Kidney (tissue), 14 donors: Measurements from ENCODE around the gene ITM2A. TPM values are rescaled to one million over a fixed set of nuclear protein-coding genes. Genes with fewer than 3 reads are reported as not detected.

Source experiments
- DNase-seq, 5 donors: peaks; one replicate each; pipeline ENCODE4 v3.0.0-alpha.2; 2013 to 2020
- FAIRE-seq: peaks from 2 replicates; lab custom pipeline; 2012; peaks lifted over from hg19 to GRCh38; lab: Jason Lieb, UNC
- H3K27ac ChIP-seq, 2 donors: one replicate each; pipeline ENCODE4 v1.7.0; 2013; ENCODE audit warnings: low read depth in 2 of 2, low read length in 2 of 2, inconsistent platforms in 1 of 2
- H3K27me3 ChIP-seq: one replicate; pipeline ENCODE4 v1.7.1; 2013; ENCODE audit warnings: low read length, inconsistent platforms; ENCODE audit not compliant: control insufficient read depth, insufficient read depth
- H3K36me3 ChIP-seq, 3 donors: one replicate each; pipeline versions ENCODE4 v1.7.0 to v1.7.1; 2013; ENCODE audit warnings: low read length in 3 of 3, control low read depth in 1 of 3, inconsistent platforms in 1 of 3; ENCODE audit not compliant: insufficient read depth in 3 of 3, control insufficient read depth in 2 of 3
- H3K4me1 ChIP-seq, 3 donors: one replicate each; pipeline versions ENCODE4 v1.7.0 to v1.7.1; 2013; ENCODE audit warnings: low read length in 3 of 3, inconsistent platforms in 1 of 3, low read depth in 1 of 3; ENCODE audit not compliant: control insufficient read depth in 2 of 3, insufficient read depth in 2 of 3
- H3K4me3 ChIP-seq, 3 donors: one replicate each; pipeline versions ENCODE4 v1.7.0 to v1.8.1; 2013; ENCODE audit warnings: low read length in 3 of 3, control low read depth in 1 of 3, inconsistent platforms in 1 of 3
- H3K9ac ChIP-seq, 3 donors: one replicate each; pipeline versions ENCODE4 v1.7.0 to v1.7.1; 2013; ENCODE audit warnings: low read length in 3 of 3, control low read depth in 1 of 3, inconsistent platforms in 1 of 3
- H3K9me3 ChIP-seq, 3 donors: one replicate each; pipeline versions ENCODE4 v1.7.0 to v1.7.1; 2013; ENCODE audit warnings: low read length in 3 of 3, control low read depth in 1 of 3, inconsistent platforms in 1 of 3; ENCODE audit not compliant: control insufficient read depth in 2 of 3, insufficient read depth in 1 of 3
- intact Hi-C: fragments of 100-400 bp; cut with DNase I; formaldehyde crosslinking; loops from one replicate; pipeline ENCODE4 v1.11.1; 2022
- polyA plus RNA-seq: library from polyadenylated mRNA; stranded (reverse); fragments of 350-450 nt; fragmentation: Illumina TruSeq; extraction: RNeasy Lipid Tissue Mini Kit (QIAGEN cat#74804); gene quantifications from one replicate; pipeline ENCODE4 v1.2.3, GENCODE V29; 2014; ENCODE audit warnings: low read depth, low replicate concordance; ENCODE audit not compliant: insufficient read depth
- total RNA-seq: library from RNA; stranded (reverse); fragmentation: NEBNext Ultra II Directional; extraction: Animal tissue kit (Norgen Biotek cat#: 25700); gene quantifications from one replicate; pipeline ENCODE4 v1.2.1, GENCODE V29; 2021
- TF ChIP-seq, protein P1 (sequence below): IDR thresholded peaks from 3 replicates; pipeline ENCODE4 v1.5.1; 2012; ENCODE audit warnings: mild to moderate bottlenecking, moderate library complexity, borderline replicate concordance; ENCODE audit not compliant: insufficient read depth; ENCODE audit errors: extremely low read depth
- donor health status: control.
- donor health status: control.
- donor health status: control.
- donor health status: control.
- donor health status: control.
- donor health status: DM: yes; HTN: yes; CAD: no.
- donor health status: Normal renal cell carcinoma (clear cell type).

Gene ITM2A
- total and polyA plus RNA-seq, 2 donors from 2014 or later = 28.8 to 60.6 TPM

GRCh38 chrX:79325263-79325958 is 41.7 kb downstream of the ITM2A start:
- Histone ChIP-seq H3K4me3 (no peak overlapping the region), H3K27me3 (no peaks in the 10 kb centered on the region), H3K9me3 (no peaks in the 10 kb centered on the region), H3K27ac (no peak overlapping the region), H3K4me1 (no peaks in the 10 kb centered on the region), H3K9ac (no peak overlapping the region), H3K36me3 (no peaks in the 10 kb centered on the region)
- DNase-seq (no peak), FAIRE-seq (no peak)
- TF ChIP-seq, protein P1, sequence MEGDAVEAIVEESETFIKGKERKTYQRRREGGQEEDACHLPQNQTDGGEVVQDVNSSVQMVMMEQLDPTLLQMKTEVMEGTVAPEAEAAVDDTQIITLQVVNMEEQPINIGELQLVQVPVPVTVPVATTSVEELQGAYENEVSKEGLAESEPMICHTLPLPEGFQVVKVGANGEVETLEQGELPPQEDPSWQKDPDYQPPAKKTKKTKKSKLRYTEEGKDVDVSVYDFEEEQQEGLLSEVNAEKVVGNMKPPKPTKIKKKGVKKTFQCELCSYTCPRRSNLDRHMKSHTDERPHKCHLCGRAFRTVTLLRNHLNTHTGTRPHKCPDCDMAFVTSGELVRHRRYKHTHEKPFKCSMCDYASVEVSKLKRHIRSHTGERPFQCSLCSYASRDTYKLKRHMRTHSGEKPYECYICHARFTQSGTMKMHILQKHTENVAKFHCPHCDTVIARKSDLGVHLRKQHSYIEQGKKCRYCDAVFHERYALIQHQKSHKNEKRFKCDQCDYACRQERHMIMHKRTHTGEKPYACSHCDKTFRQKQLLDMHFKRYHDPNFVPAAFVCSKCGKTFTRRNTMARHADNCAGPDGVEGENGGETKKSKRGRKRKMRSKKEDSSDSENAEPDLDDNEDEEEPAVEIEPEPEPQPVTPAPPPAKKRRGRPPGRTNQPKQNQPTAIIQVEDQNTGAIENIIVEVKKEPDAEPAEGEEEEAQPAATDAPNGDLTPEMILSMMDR = no peak
- intact Hi-C loops = no loop called here

Other genes with a start within 250 kb of the ITM2A start
- gene GPR174, start 222.6 kb downstream of the ITM2A start, total RNA-seq = 3.0 TPM
- 0.19 TPM for gene GPR174, start 222.6 kb downstream of the ITM2A start, polyA plus RNA-seq